HEK293 (cell line): ENCODE measurements around the gene TRIM9.

ENCODE experiments used
- ZNF23 ChIP-seq: fragments of 450-650 bp; formaldehyde crosslinking; IDR thresholded peaks from 2 replicates; pipeline ENCODE4 v1.5.1; 2016; ENCODE audit warnings: missing biosample characterization, missing genetic modification characterization, borderline replicate concordance
- TF ChIP-seq, protein P1 (sequence below): fragments of 450-650 bp; formaldehyde crosslinking; IDR thresholded peaks from 2 replicates; pipeline ENCODE4 v1.5.1; 2016; ENCODE audit warnings: missing biosample characterization, missing genetic modification characterization

DNA sequence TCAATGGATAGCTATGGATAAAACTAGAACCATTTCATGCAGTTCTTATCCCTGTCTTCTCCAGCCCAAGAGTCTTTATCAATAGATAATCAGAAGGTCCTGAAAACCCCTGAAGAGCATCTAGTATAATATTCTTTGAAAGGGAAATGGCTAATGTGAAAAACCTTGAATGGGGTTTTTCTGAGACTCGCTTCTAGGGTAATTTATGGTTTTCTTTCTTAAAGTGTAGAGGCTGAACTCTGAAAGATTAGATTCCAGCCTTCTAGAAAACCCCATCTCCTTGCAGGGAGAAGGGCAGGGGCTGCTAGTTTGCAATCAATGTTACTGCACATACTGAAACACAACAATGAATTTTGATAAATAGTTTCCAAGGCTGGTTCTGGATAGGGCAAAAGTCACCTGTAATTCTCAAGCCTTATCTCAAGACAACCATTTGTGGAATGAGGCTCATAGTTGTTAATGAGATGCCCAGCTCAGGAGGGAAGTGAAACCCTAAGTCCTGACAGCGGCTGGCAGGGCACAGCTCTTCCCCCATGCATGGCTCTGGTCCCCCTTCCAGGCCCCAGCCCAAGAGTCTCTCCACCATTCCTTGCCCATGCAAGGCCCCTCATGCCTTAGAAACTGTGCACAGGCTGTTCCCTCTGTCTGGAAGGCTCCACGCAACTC, 116.9 kb downstream of the TRIM9 start:
- TF ChIP-seq, protein P1, sequence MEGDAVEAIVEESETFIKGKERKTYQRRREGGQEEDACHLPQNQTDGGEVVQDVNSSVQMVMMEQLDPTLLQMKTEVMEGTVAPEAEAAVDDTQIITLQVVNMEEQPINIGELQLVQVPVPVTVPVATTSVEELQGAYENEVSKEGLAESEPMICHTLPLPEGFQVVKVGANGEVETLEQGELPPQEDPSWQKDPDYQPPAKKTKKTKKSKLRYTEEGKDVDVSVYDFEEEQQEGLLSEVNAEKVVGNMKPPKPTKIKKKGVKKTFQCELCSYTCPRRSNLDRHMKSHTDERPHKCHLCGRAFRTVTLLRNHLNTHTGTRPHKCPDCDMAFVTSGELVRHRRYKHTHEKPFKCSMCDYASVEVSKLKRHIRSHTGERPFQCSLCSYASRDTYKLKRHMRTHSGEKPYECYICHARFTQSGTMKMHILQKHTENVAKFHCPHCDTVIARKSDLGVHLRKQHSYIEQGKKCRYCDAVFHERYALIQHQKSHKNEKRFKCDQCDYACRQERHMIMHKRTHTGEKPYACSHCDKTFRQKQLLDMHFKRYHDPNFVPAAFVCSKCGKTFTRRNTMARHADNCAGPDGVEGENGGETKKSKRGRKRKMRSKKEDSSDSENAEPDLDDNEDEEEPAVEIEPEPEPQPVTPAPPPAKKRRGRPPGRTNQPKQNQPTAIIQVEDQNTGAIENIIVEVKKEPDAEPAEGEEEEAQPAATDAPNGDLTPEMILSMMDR: no peak
- TF ChIP-seq ZNF23: no peak
